Pancreas (tissue), 10 donors: Measurements from ENCODE around the gene E2F6. TPM values are rescaled to one million over a fixed set of nuclear protein-coding genes. Genes with fewer than 3 reads are reported as not detected.

Experiments
- ATAC-seq, 4 donors: fragments of 200-7000 bp; cut with Tn5 transposase; one replicate each; pipeline versions ENCODE4 v1.8.0 to v1.9.1; 2020; ENCODE audit warnings: mild to moderate bottlenecking in 4 of 4, moderate library complexity in 4 of 4
- DNase-seq, 6 donors: peaks; one replicate each; pipeline ENCODE4 v3.0.0-alpha.2; 2020
- FAIRE-seq: peaks from 2 replicates; lab custom pipeline; 2012; peaks lifted over from hg19 to GRCh38; lab: Jason Lieb, UNC
- H3K27ac ChIP-seq, 4 donors: fragments of 200-600 bp; sonication (generic); 1 replicate in 3 of 4; 2 replicates in 1 of 4; pipeline versions ENCODE4 v1.5.0 to v1.8.0; 2020
- H3K27me3 ChIP-seq, 4 donors: fragments of 200-600 bp; one replicate each; pipeline ENCODE4 v1.8.0; 2021
- H3K36me3 ChIP-seq, 3 donors: fragments of 200-600 bp; sonication (generic) in 1 of 3; one replicate each; pipeline versions ENCODE4 v1.5.0 to v1.8.0; 2020 to 2021
- H3K4me1 ChIP-seq, 3 donors: fragments of 200-600 bp; one replicate each; pipeline ENCODE4 v1.8.0; 2021
- H3K4me3 ChIP-seq, 4 donors: fragments of 200-600 bp; sonication (generic) in 2 of 4; one replicate each; pipeline versions ENCODE4 v1.5.0 to v1.8.0; 2020 to 2021
- H3K9me3 ChIP-seq, 4 donors: fragments of 200-600 bp; one replicate each; pipeline ENCODE4 v1.8.0; 2021
- WGBS, 2 donors: extraction: QIAGEN DNeasy Blood & Tissue Kit; methylation state at CpG; one replicate each; pipeline ENCODE4 v1.1.7; 2013; 5-methylcytosine and 5-hydroxymethylcytosine counted together
- intact Hi-C, 3 donors: fragments of 100-400 bp; cut with DNase I; formaldehyde crosslinking; loops; one replicate each; pipeline versions ENCODE4 v1.11.1 to v1.14.2; 2022
- polyA plus RNA-seq, 2 donors: library from polyadenylated mRNA; stranded (reverse); fragments of 200-250 nt; gene quantifications; one replicate each; pipeline ENCODE4 v1.2.3, GENCODE V29; 2013
- total RNA-seq, 6 donors: library from RNA; stranded (reverse); fragmentation: NEBNext Ultra II Directional in 4 of 6; extraction: Animal tissue kit (Norgen Biotek cat#: 25700) in 4 of 6; gene quantifications; one replicate each; pipeline versions ENCODE4 v1.2.1 to v1.2.4, GENCODE V29; 2021 to 2023
- TF ChIP-seq, protein P1 (sequence below), 4 donors: fragments of 200-600 bp; sonication (generic) in 3 of 4; IDR thresholded peaks; one replicate each; pipeline versions ENCODE4 v1.5.0 to v1.8.0; 2021; ENCODE audit warnings: antibody characterized with exemption in 4 of 4
- donor health status: healthy with polysubstance abuse.
- donor health status: DM: no; HTN: no; CAD: no; lungs with moderate emphysema.
- donor health status: DM: no; HTN: no; CAD: no.
- donor health status: control.
- donor health status: control.
- donor health status: Bipolar disorder and iron deficiency.
- donor health status: DM: yes; HTN: yes; CAD: no.
- donor health status: DM: no; HTN: no; CAD: no.
- donor health status: DM: no; HTN: no; CAD: no.
- donor health status: DM: yes; HTN: yes; CAD: no.

E2F6 gene
- total and polyA plus RNA-seq, 8 donors = 3.0 to 9.6 (median 5.0) TPM

DNA sequence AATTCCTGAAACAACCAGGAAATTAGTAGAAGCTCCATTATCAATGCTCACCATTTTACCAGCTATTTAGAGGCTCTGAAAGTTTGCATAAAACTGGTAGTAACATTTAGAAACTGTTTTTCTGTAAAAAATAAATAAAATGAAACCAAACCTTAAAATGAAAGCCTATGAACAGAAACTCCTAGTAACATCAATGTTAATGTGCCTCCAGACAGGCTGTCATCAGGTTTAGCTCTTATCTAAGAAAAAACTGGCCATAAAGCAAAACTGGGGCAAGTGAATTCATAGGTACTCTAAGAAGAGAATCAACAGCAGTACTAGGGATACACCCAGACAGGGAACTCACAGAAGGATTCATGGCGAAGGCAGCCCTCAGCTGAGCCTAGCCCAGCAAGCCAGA is 8.0 kb downstream of the E2F6 start:
- Histone ChIP-seq H3K27me3 (no peaks in the 10 kb centered on the region), H3K4me1 (peaks cover 0 to 3% (median 0%) of the 10 kb centered on the region in 3 donors), H3K27ac (no peak overlapping the region), H3K9me3 (no peaks in the 10 kb centered on the region), H3K4me3 (no peak overlapping the region), H3K36me3 (peaks cover 0 to 7% (median 0%) of the 10 kb centered on the region in 3 donors)
- intact Hi-C loops = no loop called here
- ATAC-seq (no peak), FAIRE-seq (no peak), DNase-seq (no peak)
- 77 to 95% methylated on average over 1 of the region's 1 CpG for WGBS, 2 donors
- TF ChIP-seq, protein P1, sequence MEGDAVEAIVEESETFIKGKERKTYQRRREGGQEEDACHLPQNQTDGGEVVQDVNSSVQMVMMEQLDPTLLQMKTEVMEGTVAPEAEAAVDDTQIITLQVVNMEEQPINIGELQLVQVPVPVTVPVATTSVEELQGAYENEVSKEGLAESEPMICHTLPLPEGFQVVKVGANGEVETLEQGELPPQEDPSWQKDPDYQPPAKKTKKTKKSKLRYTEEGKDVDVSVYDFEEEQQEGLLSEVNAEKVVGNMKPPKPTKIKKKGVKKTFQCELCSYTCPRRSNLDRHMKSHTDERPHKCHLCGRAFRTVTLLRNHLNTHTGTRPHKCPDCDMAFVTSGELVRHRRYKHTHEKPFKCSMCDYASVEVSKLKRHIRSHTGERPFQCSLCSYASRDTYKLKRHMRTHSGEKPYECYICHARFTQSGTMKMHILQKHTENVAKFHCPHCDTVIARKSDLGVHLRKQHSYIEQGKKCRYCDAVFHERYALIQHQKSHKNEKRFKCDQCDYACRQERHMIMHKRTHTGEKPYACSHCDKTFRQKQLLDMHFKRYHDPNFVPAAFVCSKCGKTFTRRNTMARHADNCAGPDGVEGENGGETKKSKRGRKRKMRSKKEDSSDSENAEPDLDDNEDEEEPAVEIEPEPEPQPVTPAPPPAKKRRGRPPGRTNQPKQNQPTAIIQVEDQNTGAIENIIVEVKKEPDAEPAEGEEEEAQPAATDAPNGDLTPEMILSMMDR (IDR thresholded peaks at IDR 0.05) = no peak

- intact Hi-C loops = no loop called here
- TF ChIP-seq, protein P1 (IDR thresholded peaks at IDR 0.05) = no peak
- Histone ChIP-seq H3K27me3 (no peaks in the 10 kb centered on the region), H3K27ac (no peak overlapping the region), H3K9me3 (no peaks in the 10 kb centered on the region), H3K36me3 (peaks cover 0 to 22% (median 4%) of the 10 kb centered on the region in 3 donors), H3K4me1 (no peaks in the 10 kb centered on the region), H3K4me3 (no peak overlapping the region)
- FAIRE-seq (no peak), DNase-seq (no peak), ATAC-seq (no peak)
- WGBS, 2 donors = 72 to 74% methylated on average over 3 of the region's 3 CpGs
These were observed 9.7 kb downstream of the E2F6 start for GRCh38 chr2:11456251-11456650.

- Histone ChIP-seq H3K36me3 (peaks cover 2 to 27% (median 4%) of the 10 kb centered on the region in 3 donors), H3K27me3 (no peaks in the 10 kb centered on the region), H3K4me3 (no peak overlapping the region), H3K27ac (no peak overlapping the region), H3K9me3 (no peaks in the 10 kb centered on the region), H3K4me1 (no peaks in the 10 kb centered on the region)
- TF ChIP-seq, protein P1 (IDR thresholded peaks at IDR 0.05) = no peak
- DNase-seq (no peak), ATAC-seq (no peak), FAIRE-seq (no peak)
- intact Hi-C loops = no loop called here
- 81 to 89% methylated on average over 6 of the region's 6 CpGs for WGBS, 2 donors
These were observed 11.1 kb downstream of the E2F6 start for GRCh38 chr2:11454824-11455223.

DNA sequence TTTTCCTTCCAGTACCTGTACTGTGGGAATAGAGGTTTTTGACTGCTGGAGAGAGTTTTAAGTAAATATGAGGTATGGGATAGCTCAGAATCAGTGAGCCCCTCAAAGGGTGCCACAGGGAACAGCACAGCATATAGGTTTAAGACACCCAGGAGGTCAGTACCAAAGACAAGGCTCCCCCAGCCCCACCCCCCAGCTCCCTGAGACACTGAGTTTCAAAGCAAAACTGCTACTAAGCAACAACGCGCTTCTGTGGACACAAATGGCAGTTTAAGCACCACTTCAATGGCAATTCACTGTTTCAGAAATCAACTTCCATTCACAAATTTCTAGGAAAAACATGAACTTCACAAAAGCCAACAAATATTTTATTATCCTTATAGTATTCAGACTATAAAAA is 15.2 kb downstream of the E2F6 start:
- Histone ChIP-seq H3K4me1 (no peaks in the 10 kb centered on the region), H3K27ac (no peak overlapping the region), H3K36me3 (peaks cover 4 to 49% (median 12%) of the 10 kb centered on the region in 3 donors), H3K9me3 (no peaks in the 10 kb centered on the region), H3K4me3 (no peak overlapping the region), H3K27me3 (no peaks in the 10 kb centered on the region)
- TF ChIP-seq, protein P1 (IDR thresholded peaks at IDR 0.05) = no peak
- intact Hi-C loops = no loop called here
- WGBS, 2 donors = 91 to 95% methylated on average over 2 of the region's 2 CpGs
- no peak for FAIRE-seq
- DNase-seq = no peak
- ATAC-seq = no peak

DNA sequence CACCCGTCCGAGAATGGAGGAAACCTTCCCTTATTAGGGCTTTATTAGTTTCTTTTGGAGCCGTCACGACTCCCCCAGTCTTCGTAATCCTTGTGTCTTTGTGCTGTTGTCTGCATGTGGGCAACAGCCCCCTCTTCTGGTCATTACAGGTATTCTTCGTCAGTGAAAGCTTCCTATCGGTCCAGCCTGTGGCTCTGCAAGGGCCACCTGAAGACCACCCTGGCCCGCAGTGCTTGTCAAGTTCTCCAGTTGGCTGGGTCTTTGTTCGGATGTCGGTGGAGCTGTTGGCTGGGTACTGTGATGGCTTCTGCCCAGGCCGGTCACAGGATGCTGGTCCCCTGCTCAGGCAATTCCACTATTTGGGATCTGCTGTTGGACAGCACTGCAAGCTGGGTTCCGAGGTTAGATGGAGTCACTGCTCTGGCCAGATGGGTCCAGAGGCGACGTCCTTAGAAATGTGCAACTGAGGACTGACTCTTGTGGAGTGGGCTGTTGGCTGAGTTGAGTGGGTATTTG is 19.2 kb downstream of the E2F6 start:
- peaks cover 4 to 33% (median 8%) of the 10 kb centered on the region in 3 donors for H3K36me3 ChIP-seq

More for the DNA sequence above, 19.2 kb downstream of the E2F6 start:
- TF ChIP-seq, protein P1 (IDR thresholded peaks at IDR 0.05) = peak; percentile 43 to 62 (median 54)
- H3K9me3 ChIP-seq = no peaks in the 10 kb centered on the region
- intact Hi-C loops = no loop called here
- DNase-seq (peak in 2 of 6 donors; percentile 10 to 43), FAIRE-seq (no peak), ATAC-seq (peak in 3 of 4 donors; percentile 69 to 79 (median 75))
- H3K4me1 ChIP-seq = no peaks in the 10 kb centered on the region
- no peak overlapping the region for H3K27ac ChIP-seq
- WGBS, 2 donors = 76% methylated on average over 14 of the region's 14 CpGs
- no peak overlapping the region for H3K4me3 ChIP-seq
- no peaks in the 10 kb centered on the region for H3K27me3 ChIP-seq
